Vagina (tissue), 2 donors: Measurements from ENCODE around the gene HBQ1. TPM values are rescaled to one million over a fixed set of nuclear protein-coding genes. Genes with fewer than 3 reads are reported as not detected.
"Not testable (repeated sequence)": the region's sequence is repeated elsewhere in the genome, so short reads cannot be mapped to it uniquely, and the experiment has no call there.

ENCODE experiments used
- DNase-seq, 2 donors: peaks; one replicate each; pipeline ENCODE4 v3.0.0-alpha.2; 2017; ENCODE audit errors: extremely low spot score in 2 of 2
- H3K27ac ChIP-seq: fragments of 200-600 bp; sonication (generic); one replicate; pipeline ENCODE4 v1.5.1; 2019
- H3K27me3 ChIP-seq: fragments of 200-600 bp; sonication (generic); one replicate; pipeline ENCODE4 v1.5.1; 2019
- H3K36me3 ChIP-seq, 2 donors: fragments of 200-600 bp; sonication (generic); one replicate each; pipeline ENCODE4 v1.5.1; 2017 to 2019
- H3K4me1 ChIP-seq: fragments of 200-600 bp; sonication (generic); one replicate; pipeline ENCODE4 v1.5.1; 2019
- H3K4me3 ChIP-seq, 2 donors: fragments of 200-600 bp; sonication (generic); 1 replicate in 1 of 2; 2 replicates in 1 of 2; pipeline ENCODE4 v1.5.1; 2016 to 2019
- H3K9me3 ChIP-seq: fragments of 200-600 bp; sonication (generic); one replicate; pipeline ENCODE4 v1.5.1; 2019
- CTCF ChIP-seq, 3 experiments: fragments of 450-650 bp in 2 of 3; fragments of 200-600 bp in 1 of 3; sonication (generic) in 1 of 3; IDR thresholded peaks; one replicate each; pipeline ENCODE4 v1.5.1; 2017 to 2019; ENCODE audit warnings: antibody characterized with exemption in 3 of 3, mild to moderate bottlenecking in 2 of 3, moderate library complexity in 2 of 3
- POLR2A ChIP-seq, 2 donors: fragments of 450-650 bp; IDR thresholded peaks; one replicate each; pipeline ENCODE4 v1.6.1; 2017; ENCODE audit warnings: antibody characterized with exemption in 2 of 2, mild to moderate bottlenecking in 2 of 2, moderate library complexity in 2 of 2
- POLR2AphosphoS5 ChIP-seq, 2 donors: sonication (generic); formaldehyde crosslinking; IDR thresholded peaks; one replicate each; pipeline ENCODE4 v1.9.0; 2017; ENCODE audit warnings: antibody characterized with exemption in 2 of 2, mild to moderate bottlenecking in 2 of 2, low read depth in 1 of 2; ENCODE audit not compliant: insufficient read depth in 1 of 2
- intact Hi-C: fragments of 100-400 bp; cut with DNase I; formaldehyde crosslinking; loops from one replicate; pipeline ENCODE4 v1.15.1; 2023
- total RNA-seq: library from RNA; depleted of rRNA; stranded (reverse); fragments of >200 nt; gene quantifications from one replicate; pipeline ENCODE4 v1.2.3, GENCODE V29; 2016

Gene HBQ1
- total RNA-seq, 1 donor from 2014 or later, result not detected

- H3K36me3 ChIP-seq, result no peaks in the 10 kb centered on the region
- intact Hi-C loops, result no loop called here
- peak overlapping the region in 1 of 2 donors; percentile 32 for H3K4me3 ChIP-seq
- H3K9me3 ChIP-seq, result no peaks in the 10 kb centered on the region
- H3K27me3 ChIP-seq, result peaks cover 26% of the 10 kb centered on the region
- TF ChIP-seq POLR2AphosphoS5 (IDR thresholded peaks at IDR 0.05; ENCODE audit: insufficient read depth in 1 of 2, low read depth in 1 of 2) (no peak), POLR2A (IDR thresholded peaks at IDR 0.05) (no peak)
- H3K4me1 ChIP-seq, result peaks cover 16% of the 10 kb centered on the region
- no peak overlapping the region for H3K27ac ChIP-seq
- no peak for DNase-seq
These were observed 13.7 kb upstream of the HBQ1 start for GRCh38 chr16:166375-167121.

- peaks cover 26% of the 10 kb centered on the region for H3K27me3 ChIP-seq
- TF ChIP-seq POLR2AphosphoS5 (IDR thresholded peaks at IDR 0.05; ENCODE audit: insufficient read depth in 1 of 2, low read depth in 1 of 2) (no peak), POLR2A (IDR thresholded peaks at IDR 0.05) (no peak), CTCF (IDR thresholded peaks at IDR 0.05) (no peak)
These were observed 13.1 kb upstream of the HBQ1 start for GRCh38 chr16:167122-167690.

GRCh38 chr16:168424-168823, 11.8 kb upstream of the HBQ1 start:
- intact Hi-C loops, result no loop called here
- peaks cover 26% of the 10 kb centered on the region for H3K27me3 ChIP-seq

More at GRCh38 chr16:167122-167690, 13.1 kb upstream of the HBQ1 start:
- intact Hi-C loops, result no loop called here
- no peak for DNase-seq
- H3K9me3 ChIP-seq, result no peaks in the 10 kb centered on the region
- no peak overlapping the region for H3K27ac ChIP-seq
- H3K36me3 ChIP-seq, result no peaks in the 10 kb centered on the region
- H3K4me3 ChIP-seq, result no peak overlapping the region
- peaks cover 16% of the 10 kb centered on the region for H3K4me1 ChIP-seq

GRCh38 chr16:169014-169413, 11.2 kb upstream of the HBQ1 start:
- H3K4me1 ChIP-seq, result peaks cover 16% of the 10 kb centered on the region
- no peak overlapping the region for H3K4me3 ChIP-seq
- no peak for DNase-seq
- H3K36me3 ChIP-seq, result no peaks in the 10 kb centered on the region
- H3K27ac ChIP-seq, result no peak overlapping the region
- TF ChIP-seq POLR2AphosphoS5 (IDR thresholded peaks at IDR 0.05; ENCODE audit: insufficient read depth in 1 of 2, low read depth in 1 of 2) (no peak), CTCF (IDR thresholded peaks at IDR 0.05) (no peak), POLR2A (IDR thresholded peaks at IDR 0.05) (no peak)
- H3K9me3 ChIP-seq, result no peaks in the 10 kb centered on the region
- peaks cover 26% of the 10 kb centered on the region for H3K27me3 ChIP-seq
- intact Hi-C loops, result no loop called here

More at GRCh38 chr16:168424-168823, 11.8 kb upstream of the HBQ1 start:
- TF ChIP-seq POLR2AphosphoS5 (IDR thresholded peaks at IDR 0.05; ENCODE audit: insufficient read depth in 1 of 2, low read depth in 1 of 2) (no peak), POLR2A (IDR thresholded peaks at IDR 0.05) (no peak), CTCF (IDR thresholded peaks at IDR 0.05) (no peak)
- peaks cover 16% of the 10 kb centered on the region for H3K4me1 ChIP-seq
- DNase-seq, result no peak
- H3K36me3 ChIP-seq, result no peaks in the 10 kb centered on the region
- H3K27ac ChIP-seq, result no peak overlapping the region
- H3K4me3 ChIP-seq, result no peak overlapping the region
- no peaks in the 10 kb centered on the region for H3K9me3 ChIP-seq

- intact Hi-C loops, H3K27ac ChIP-seq, H3K9me3 ChIP-seq, H3K4me3 ChIP-seq, H3K36me3 ChIP-seq, DNase-seq: not testable (repeated sequence)
- peaks cover 26% of the 10 kb centered on the region for H3K27me3 ChIP-seq
- peaks cover 15% of the 10 kb centered on the region for H3K4me1 ChIP-seq
These were observed 10.2 kb upstream of the HBQ1 start for GRCh38 chr16:170088-170507.

GRCh38 chr16:170788-171187, 9.5 kb upstream of the HBQ1 start:
- Histone ChIP-seq H3K36me3 (no peaks in the 10 kb centered on the region), H3K4me3 (no peak overlapping the region), H3K27me3 (peaks cover 26% of the 10 kb centered on the region), H3K9me3 (no peaks in the 10 kb centered on the region), H3K27ac (no peak overlapping the region), H3K4me1 (peaks cover 8% of the 10 kb centered on the region)
- intact Hi-C loops, result no loop called here
- no peak for TF ChIP-seq CTCF (IDR thresholded peaks at IDR 0.05)
- no peak for TF ChIP-seq POLR2A (IDR thresholded peaks at IDR 0.05)
- TF ChIP-seq POLR2AphosphoS5 (IDR thresholded peaks at IDR 0.05; ENCODE audit: insufficient read depth in 1 of 2, low read depth in 1 of 2), result no peak
- no peak for DNase-seq

- H3K4me1 ChIP-seq, H3K4me3 ChIP-seq, H3K9me3 ChIP-seq, H3K27ac ChIP-seq, H3K36me3 ChIP-seq, intact Hi-C loops, DNase-seq: not testable (repeated sequence)
- peaks cover 13% of the 10 kb centered on the region for H3K27me3 ChIP-seq
These were observed 7.8 kb upstream of the HBQ1 start, which contains the start of gene HBA2 for GRCh38 chr16:172374-172941. Gene HBA2 (plus strand): TSS chr16:172876. CDS start chr16:172913, 37 bp downstream.

GRCh38 chr16:173211-173854, 6.9 kb upstream of the HBQ1 start:
- peaks cover 20% of the 10 kb centered on the region for H3K27me3 ChIP-seq
- not testable (repeated sequence) for H3K4me1 ChIP-seq

More at GRCh38 chr16:173211-173854, 6.9 kb upstream of the HBQ1 start:
- H3K4me3 ChIP-seq, H3K36me3 ChIP-seq, intact Hi-C loops, DNase-seq, H3K9me3 ChIP-seq, H3K27ac ChIP-seq: not testable (repeated sequence)
